Iris pigment epithelial cell (primary cell): ENCODE results near the gene JMJD4.
A peak's percentile ranks its signal among the peaks of the same experiment; 100 is the strongest.
"Not testable (repeated sequence)": the region's sequence is repeated elsewhere in the genome, so short reads cannot be mapped to it uniquely, and the experiment has no call there.

Source experiments
- DNase-seq: peaks from one replicate; pipeline ENCODE4 v3.0.0-alpha.2; 2011; ENCODE audit warnings: low read depth

Gene JMJD4

GRCh38 chr1:227732586-227733308 lies 2.4 kb downstream of the JMJD4 start:
- no peak for DNase-seq

GRCh38 chr1:227731696-227732585 lies 3.2 kb downstream of the JMJD4 start:
- DNase-seq = no peak

- no peak for DNase-seq
Measured at GRCh38 chr1:227731241-227731677, 3.8 kb downstream of the JMJD4 start.

GRCh38 chr1:227730630-227731151 lies 4.4 kb downstream of the JMJD4 start:
- no peak for DNase-seq

GRCh38 chr1:227729881-227730629 lies 5.0 kb downstream of the JMJD4 start:
- DNase-seq = peak; percentile 60

GRCh38 chr1:227729144-227729880 lies 5.8 kb downstream of the JMJD4 start:
- DNase-seq = no peak

GRCh38 chr1:227728892-227729143 lies 6.3 kb downstream of the JMJD4 start:
- no peak for DNase-seq

- peak; percentile 53 for DNase-seq
Measured at GRCh38 chr1:227728059-227728891, 6.8 kb downstream of the JMJD4 start.

GRCh38 chr1:227726924-227727599 lies 8.0 kb downstream of the JMJD4 start:
- no peak for DNase-seq

GRCh38 chr1:227726318-227726717 lies 8.8 kb downstream of the JMJD4 start:
- no peak for DNase-seq

GRCh38 chr1:227725046-227725445 lies 10.1 kb downstream of the JMJD4 start:
- no peak for DNase-seq

GRCh38 chr1:227723474-227723873 lies 11.6 kb downstream of the JMJD4 start:
- DNase-seq = peak; percentile 28

GRCh38 chr1:227718932-227719331 lies 16.2 kb downstream of the JMJD4 start:
- DNase-seq = no peak

- no peak for DNase-seq
Measured at GRCh38 chr1:227712648-227713047, 22.5 kb downstream of the JMJD4 start.

- DNase-seq = not testable (repeated sequence)
Measured at GRCh38 chr1:227710474-227710873, 24.6 kb downstream of the JMJD4 start.

GRCh38 chr1:227709451-227709850 lies 25.7 kb downstream of the JMJD4 start:
- no peak for DNase-seq

GRCh38 chr1:227707846-227708245 lies 27.3 kb downstream of the JMJD4 start:
- DNase-seq = no peak

- not testable (repeated sequence) for DNase-seq
Measured at GRCh38 chr1:227701631-227702030, 33.5 kb downstream of the JMJD4 start.

- no peak for DNase-seq
Measured at GRCh38 chr1:227697321-227697864, 37.7 kb downstream of the JMJD4 start.

GRCh38 chr1:227685807-227686206 lies 49.3 kb downstream of the JMJD4 start:
- DNase-seq = no peak
